HG03103 (cell line): ENCODE measurements around the gene ACP2.
"Not testable (repeated sequence)": the region's sequence is repeated elsewhere in the genome, so short reads cannot be mapped to it uniquely, and the experiment has no call there.

Experiments used
- ATAC-seq: cut with Tn5 transposase; IDR thresholded peaks from one replicate; pipeline ENCODE4 v1.9.1; 2021; ENCODE audit warnings: low read depth; ENCODE audit not compliant: unreplicated experiment

Gene ACP2

GRCh38 chr11:47208008-47208552 is 40.5 kb downstream of the ACP2 start:
- ATAC-seq = not testable (repeated sequence)

GRCh38 chr11:47207459-47207858 is 41.2 kb downstream of the ACP2 start:
- no peak for ATAC-seq

DNA sequence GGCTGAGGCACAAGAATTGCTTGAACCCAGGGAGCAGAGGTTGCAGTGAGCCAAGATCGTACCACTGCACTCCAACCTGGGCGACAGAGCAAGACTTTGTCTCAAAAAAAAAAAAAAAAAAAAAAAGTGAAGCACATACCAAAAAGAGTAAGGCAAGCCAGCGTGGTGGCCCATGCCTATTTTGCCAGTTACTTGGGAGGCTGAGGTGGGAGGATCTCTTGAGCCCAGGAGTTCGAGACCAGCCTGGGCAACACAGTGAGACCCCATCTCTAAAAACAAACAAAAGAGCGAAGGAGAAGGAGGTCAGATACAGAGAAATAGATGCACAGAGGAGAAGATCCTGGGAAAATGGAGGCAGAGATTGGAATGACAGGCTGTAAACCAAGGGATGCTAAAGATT is 42.0 kb downstream of the ACP2 start:
- not testable (repeated sequence) for ATAC-seq

- no peak for ATAC-seq
Measured at GRCh38 chr11:47204637-47204989, 44.0 kb downstream of the ACP2 start.

- ATAC-seq = no peak
Measured at GRCh38 chr11:47202576-47202975, 46.0 kb downstream of the ACP2 start.

DNA sequence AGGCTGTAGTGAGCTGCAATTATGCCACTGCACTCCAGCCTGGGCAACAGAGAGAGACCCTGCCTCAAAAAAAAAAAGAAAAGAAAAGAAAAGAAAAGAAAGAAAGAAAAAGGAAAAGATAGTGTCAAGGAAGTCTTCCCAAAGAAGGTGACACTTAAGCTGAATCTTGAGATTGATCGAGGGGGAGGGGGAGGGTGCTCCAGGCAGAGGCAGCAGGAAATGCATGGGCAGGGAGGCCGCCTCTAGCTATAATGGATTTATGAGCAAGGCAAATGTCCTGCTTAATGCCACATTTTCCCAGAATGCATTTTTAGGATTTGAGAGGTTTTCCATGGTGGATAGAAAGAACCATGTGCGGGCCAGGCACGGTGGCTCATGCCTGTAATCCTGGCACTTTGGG is 47.6 kb downstream of the ACP2 start:
- no peak for ATAC-seq

- not testable (repeated sequence) for ATAC-seq
Measured at GRCh38 chr11:47198161-47198560, 50.5 kb downstream of the ACP2 start.

DNA sequence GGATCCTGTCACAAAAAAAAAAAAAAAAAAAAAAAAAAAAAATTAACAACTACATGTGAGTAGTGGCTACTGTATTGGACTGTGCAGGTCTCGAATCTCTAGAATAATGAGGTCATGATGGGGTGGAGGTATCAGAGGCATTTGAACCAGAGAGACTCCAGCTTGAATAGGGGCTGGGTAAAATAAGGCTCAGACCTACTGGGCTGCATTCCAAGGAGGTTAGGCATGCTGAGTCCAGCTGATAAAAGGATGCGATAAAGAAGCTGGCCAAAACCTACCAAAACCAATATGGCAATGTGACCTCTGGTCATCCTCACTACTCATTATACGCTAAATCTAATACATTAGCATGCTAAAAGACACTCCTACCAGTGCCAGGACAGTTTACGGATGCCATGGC is 56.5 kb downstream of the ACP2 start:
- ATAC-seq = no peak

- ATAC-seq = not testable (repeated sequence)
Measured at GRCh38 chr11:47191137-47191536, 57.5 kb downstream of the ACP2 start.
